HG02970 (cell line): ENCODE data around the gene CCDC191.
A peak's percentile ranks its signal among the peaks of the same experiment; 100 is the strongest.

Source experiments
- ATAC-seq: cut with Tn5 transposase; IDR thresholded peaks from one replicate; pipeline ENCODE4 v1.9.1; 2021; ENCODE audit warnings: mild to moderate bottlenecking, moderate library complexity, moderate number of reproducible peaks; ENCODE audit not compliant: unreplicated experiment, low FRiP score

Gene CCDC191

DNA sequence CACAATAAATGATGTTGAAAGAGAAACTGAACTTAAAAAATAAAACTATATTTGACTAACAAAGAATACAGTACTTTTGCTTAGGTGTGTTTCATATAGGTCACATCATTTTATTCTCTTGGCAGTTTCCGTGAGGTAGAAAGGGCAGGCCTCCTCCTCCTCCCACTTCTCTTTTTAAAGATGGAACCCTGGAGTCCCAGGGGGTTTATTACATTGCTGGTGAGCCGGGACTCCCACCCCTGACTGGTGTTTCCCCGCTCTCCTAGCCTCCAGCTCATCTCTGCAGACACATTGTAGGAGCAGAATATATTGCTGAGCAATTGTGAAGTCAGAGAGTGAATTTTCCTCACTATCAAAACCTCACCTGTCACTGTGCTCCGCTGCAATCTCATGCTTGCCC, 78.5 kb downstream of the CCDC191 start:
- no peak for ATAC-seq

DNA sequence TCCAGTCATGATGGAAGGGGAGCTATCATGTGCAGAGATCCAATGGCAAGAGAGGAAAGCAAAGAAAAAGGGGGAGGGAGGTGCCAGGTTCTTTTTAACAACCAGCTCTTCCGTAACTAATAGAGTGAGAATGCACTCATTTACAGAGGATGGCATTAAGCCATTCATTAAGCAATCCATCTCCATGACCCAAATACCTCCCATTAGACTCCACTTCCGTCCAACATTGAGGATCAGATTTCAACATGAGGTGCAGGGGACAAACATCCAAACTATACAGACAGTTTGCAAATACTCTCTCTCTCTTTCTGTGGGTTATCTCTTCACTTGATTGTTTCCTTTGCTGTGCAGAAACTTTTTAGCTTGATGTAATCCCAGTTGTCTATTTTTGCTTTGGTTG, 87.3 kb downstream of the CCDC191 start:
- no peak for ATAC-seq

DNA sequence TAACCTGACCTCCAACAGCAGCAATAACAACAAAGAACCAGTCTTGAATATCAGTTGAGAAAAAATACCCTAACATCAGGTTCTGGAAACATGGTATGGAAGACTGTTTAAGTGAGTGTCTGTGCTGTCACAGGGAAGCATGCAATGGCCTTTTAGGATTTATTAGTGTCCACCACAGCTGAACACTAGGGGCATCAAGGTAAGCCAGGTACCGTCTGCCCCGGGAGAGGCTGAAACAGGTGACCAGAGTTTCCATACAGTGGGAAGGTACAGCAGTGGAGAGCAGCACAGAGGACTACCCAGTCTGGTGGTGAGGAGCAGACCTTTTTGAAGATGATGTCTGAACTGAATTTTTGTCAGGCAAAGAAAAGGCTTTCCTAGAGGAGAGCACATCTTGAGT, 90.2 kb downstream of the CCDC191 start:
- ATAC-seq, result no peak

DNA sequence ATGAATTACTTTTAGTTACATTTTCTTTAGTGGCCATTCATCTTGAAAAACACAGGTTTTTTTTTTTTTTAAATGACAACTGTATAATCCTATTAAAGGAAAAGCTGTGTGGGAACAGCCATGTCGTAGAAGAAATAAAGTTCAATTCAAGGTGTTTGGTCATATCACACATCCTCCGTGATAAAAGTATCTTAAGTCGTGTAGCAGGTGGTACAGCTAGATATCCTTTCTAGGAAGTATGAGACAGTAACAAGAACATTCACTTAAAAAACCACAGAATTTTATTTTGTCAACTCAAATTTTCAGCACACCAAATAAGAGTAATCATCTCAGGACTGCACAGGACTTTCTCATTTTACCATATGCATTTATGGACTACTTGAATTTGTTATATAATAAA, 92.4 kb downstream of the CCDC191 start:
- no peak for ATAC-seq

DNA sequence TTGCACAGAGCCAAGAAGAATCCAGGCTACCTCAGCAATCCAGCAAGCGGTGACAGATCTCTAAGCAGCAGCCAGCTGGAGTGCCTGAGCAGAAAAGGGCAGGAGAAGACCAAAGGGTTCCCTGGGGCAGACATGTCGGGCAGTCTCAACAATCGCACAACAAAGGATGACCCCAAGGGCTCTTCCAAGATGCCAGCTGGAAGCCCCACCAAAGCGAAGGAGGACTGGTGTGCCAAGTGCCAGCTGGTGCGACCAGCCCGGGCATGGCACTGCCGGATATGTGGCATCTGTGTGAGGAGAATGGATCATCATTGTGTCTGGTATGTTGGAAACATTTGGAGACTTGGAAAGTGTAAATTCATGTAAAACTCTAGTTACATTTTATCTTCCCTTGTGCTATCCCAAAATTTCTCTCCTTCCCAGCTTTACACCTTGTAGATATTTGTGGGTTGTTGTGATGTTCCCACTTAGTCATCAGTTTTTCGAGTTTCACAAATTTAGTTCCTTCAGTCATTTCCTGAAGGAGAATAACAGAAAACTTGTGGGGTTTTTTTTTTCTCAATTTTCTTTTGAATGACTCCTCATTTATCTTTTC, 102.1 kb downstream of the CCDC191 start:
- no peak for ATAC-seq

DNA sequence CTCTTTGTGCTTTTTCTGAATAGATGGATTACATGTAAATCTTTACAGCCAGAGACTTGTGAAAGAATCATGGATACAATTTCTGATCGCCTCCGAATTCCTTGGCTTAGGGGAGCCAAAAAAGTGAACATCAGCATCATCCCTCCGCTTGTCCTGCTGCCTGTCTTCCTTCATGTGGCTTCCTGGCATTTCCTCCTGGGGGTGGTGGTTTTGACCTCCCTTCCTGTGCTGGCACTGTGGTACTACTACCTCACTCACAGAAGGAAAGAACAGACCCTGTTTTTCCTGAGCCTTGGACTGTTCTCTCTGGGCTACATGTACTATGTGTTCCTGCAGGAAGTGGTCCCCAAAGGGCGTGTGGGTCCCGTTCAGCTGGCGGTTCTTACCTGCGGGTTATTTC, 102.6 kb downstream of the CCDC191 start:
- ATAC-seq, result no peak

DNA sequence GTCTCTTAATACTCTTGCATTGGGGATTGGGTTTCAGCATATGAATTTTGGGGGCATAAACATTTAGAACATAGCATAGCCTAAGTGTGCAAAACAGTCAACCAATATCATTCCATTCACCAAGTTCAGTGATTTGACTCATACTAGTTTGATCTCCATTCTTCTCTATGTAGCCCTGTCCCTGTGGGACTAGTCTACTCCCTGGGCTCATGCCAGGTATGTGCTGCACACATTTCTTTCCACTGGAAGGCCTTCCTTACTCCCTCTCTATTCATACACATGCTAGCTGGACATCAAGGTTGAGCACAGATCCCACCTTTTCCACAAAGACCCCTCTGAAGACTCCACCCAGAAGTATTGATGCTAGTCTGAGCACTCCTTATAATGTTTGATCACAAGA, 103.4 kb downstream of the CCDC191 start:
- no peak for ATAC-seq

DNA sequence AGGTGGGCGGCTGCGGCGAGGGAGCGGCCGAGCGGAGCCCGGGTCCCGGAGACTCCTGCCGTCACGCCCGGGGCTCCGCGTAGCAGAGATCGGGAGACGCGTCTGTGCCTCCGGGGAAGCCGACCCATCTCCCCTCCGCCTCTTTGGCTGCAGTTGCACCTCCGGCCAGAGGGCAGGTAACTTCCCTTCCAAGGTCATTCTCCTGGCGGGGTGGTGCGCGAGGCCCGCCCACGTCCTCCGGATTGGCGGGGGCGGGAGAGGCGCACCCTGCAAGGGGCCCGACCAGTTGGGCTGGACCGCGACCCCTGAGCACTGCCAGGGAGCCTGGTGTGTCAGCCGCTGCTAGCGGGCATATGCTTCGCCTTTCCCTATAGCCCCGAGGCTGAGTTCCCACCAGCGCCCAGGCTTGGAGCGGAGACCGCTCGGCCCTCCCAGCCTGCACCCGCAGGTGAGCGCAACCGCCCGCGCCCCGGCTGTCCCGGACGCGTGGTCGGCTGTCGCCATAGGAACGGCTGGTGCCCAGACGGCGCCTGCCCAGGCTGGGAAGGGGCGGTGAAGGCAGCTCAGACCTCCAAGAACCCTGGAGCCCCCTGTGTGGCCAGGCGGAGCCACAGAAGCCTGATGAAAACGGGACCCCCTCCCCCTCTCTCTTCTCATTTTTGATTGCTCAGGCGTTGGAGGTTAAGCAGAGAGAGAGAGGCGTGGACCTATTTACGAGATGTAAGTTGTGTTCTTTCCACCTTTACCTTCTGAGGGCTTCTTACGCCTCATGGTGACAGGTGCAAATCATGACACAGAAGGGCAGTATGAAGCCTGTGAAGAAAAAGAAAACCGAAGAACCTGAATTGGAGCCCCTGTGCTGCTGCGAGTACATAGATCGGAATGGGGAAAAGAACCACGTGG, 108.1 kb downstream of the CCDC191 start:
- peak; percentile 29 for ATAC-seq

DNA sequence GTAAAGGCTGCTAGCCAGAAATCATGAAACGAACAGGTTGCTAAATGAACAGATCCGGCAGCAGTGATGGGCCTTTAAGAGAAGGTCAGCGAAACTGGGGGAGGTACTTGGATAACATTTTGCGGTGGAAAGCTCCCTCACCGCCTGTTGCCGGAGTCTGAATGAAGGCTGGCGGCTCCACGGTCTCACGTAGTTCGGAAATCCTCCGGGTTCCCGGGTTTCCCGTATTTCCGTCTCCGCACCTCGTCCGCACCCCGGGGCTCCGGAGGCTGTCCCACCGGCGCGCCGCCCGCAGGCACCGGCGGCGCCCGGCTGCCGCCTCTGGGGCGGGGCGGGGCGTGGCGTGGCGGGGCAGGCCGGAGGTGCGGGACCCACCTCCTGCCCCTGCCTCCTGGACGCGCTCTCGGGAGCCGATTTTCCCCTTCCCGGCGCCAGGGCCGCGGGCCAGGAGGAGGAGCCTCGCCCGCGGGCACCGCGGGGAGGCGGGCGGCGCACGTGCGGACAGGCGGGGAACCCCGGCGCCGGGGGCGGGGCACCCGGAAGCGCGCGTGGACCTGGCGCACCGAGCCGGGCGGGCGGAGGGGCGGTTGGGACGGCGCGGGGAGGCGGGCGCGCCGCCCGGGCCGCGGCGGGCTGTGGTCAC, 108.8 kb downstream of the CCDC191 start, which contains the start of gene ZDHHC23:
ZDHHC23 (plus strand) TSS at position 642 of the 643 bp plus-strand sequence. CDS start 790 bp downstream, outside the sequence.
- peak; percentile 87 for ATAC-seq

DNA sequence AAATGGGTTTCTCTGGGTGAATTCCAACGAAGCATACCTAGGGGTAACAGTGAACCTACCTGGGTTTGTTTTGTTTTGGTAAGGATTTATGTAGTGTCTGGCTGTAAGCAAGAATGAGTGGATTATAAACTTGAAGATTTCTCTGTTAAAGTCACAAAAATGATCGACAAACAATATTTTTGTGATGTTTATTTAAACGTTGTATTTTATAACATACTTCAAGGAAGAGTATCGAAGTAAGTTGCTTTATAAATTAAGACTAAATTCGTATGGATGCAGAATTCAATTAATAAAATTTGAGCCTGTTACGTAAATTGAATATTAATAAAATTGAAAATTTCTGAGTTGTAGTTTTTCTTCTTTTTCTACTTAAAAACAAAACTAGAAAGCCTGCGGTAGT, 109.5 kb downstream of the CCDC191 start:
- ATAC-seq, result no peak

DNA sequence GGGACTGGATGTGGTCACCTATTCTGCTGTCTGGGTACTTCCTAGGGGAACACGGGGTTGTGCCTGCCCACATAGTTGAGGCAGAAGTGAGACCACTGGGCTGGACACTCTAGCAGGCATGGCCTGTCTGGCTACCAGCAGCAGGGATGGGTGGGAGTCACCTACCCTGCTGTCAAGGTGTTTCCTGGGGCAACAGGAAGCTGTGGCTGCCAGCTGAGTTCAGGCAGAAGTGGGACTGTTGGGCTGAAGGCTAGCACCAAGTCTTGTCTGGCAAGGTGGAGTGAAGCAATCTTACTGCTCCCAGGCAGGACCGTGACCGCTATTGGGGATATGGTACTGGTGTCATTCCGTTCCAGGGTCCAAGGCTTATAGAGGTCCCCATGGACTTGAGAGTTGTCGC, 128.8 kb downstream of the CCDC191 start:
- no peak for ATAC-seq

DNA sequence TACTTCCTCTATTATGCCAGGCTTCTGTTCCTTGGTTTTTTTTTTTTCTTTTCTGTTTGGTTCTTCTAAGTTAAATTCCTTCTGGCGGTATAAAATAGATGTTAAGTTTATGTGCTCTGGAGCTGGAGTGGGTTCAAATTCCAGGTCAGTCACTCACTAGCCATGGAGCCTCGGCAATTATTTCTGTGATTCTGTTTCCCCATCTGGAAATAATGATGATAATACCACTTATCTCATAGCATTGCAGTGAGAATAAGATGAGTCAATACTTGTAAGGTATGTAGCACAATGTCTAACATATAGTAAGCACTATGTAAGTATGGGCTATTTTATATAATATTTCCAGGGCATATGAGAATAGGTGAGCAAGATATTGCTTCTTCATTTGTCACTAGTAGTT, 141.7 kb downstream of the CCDC191 start:
- no peak for ATAC-seq
